Globus pallidus (tissue), 1 donor: ENCODE data around the gene UBE2N.
"Not testable (repeated sequence)": the region's sequence is repeated elsewhere in the genome, so short reads cannot be mapped to it uniquely, and the experiment has no call there.

Source experiments
- DNase-seq: peaks from one replicate; pipeline ENCODE4 v3.0.0-alpha.2; 2015; ENCODE audit warnings: low spot score

Gene UBE2N

GRCh38 chr12:93443576-93443975, 1.8 kb upstream of the UBE2N start:
- DNase-seq, result no peak

GRCh38 chr12:93442411-93443340, 929 bp upstream of the UBE2N start:
- DNase-seq, result peak; percentile 13

GRCh38 chr12:93441081-93441616, 598 bp downstream of the UBE2N start:
- peak; percentile 11 for DNase-seq

- no peak for DNase-seq
Observed at GRCh38 chr12:93440043-93440835, 1.5 kb downstream of the UBE2N start.

GRCh38 chr12:93438266-93439050, 3.3 kb downstream of the UBE2N start:
- DNase-seq, result no peak

- DNase-seq, result no peak
Observed at GRCh38 chr12:93434256-93434865, 7.4 kb downstream of the UBE2N start.

- DNase-seq, result not testable (repeated sequence)
Observed at GRCh38 chr12:93432031-93432430, 9.7 kb downstream of the UBE2N start.

- no peak for DNase-seq
Observed at GRCh38 chr12:93430280-93430679, 11.5 kb downstream of the UBE2N start.

- no peak for DNase-seq
Observed at GRCh38 chr12:93429852-93430251, 11.9 kb downstream of the UBE2N start.

GRCh38 chr12:93429448-93429847, 12.3 kb downstream of the UBE2N start:
- DNase-seq, result no peak

GRCh38 chr12:93427779-93428564, 13.8 kb downstream of the UBE2N start:
- no peak for DNase-seq

- DNase-seq, result no peak
Observed at GRCh38 chr12:93426412-93426805, 15.3 kb downstream of the UBE2N start.

- no peak for DNase-seq
Observed at GRCh38 chr12:93425736-93426411, 15.9 kb downstream of the UBE2N start.

- no peak for DNase-seq
Observed at GRCh38 chr12:93422050-93422449, 19.7 kb downstream of the UBE2N start.

GRCh38 chr12:93419388-93420034, 22.2 kb downstream of the UBE2N start:
- peak; percentile 37 for DNase-seq

GRCh38 chr12:93417967-93418480, 23.7 kb downstream of the UBE2N start:
- no peak for DNase-seq

GRCh38 chr12:93415723-93416464, 25.9 kb downstream of the UBE2N start:
- no peak for DNase-seq

- no peak for DNase-seq
Observed at GRCh38 chr12:93413064-93413463, 28.7 kb downstream of the UBE2N start.

GRCh38 chr12:93412396-93412795, 29.4 kb downstream of the UBE2N start:
- not testable (repeated sequence) for DNase-seq
